Neural cell (in vitro differentiated cells): ENCODE data around the gene APBB2. TPM values are rescaled to one million over a fixed set of nuclear protein-coding genes. Genes with fewer than 3 reads are reported as not detected.

Source experiments
- H2AFZ ChIP-seq: fragments of 200-600, 300-800 bp; sonication (generic), shearing (Covaris generic); 2 replicates; pipeline ENCODE4 v1.6.0; 2014; ENCODE audit warnings: low read depth, mild to moderate bottlenecking, antibody characterized with exemption, low read length, moderate library complexity
- H3F3A ChIP-seq: fragments of 200-600 bp; shearing (Covaris generic); 2 replicates; pipeline ENCODE4 v1.6.1; 2016; ENCODE audit warnings: mild to moderate bottlenecking, moderate library complexity, mixed read lengths, antibody characterized with exemption, low read length; ENCODE audit not compliant: insufficient read depth, poor library complexity, severe bottlenecking
- H3K27ac ChIP-seq: fragments of 200-600, 300-800 bp; sonication (generic), shearing (Covaris generic); 2 replicates; pipeline ENCODE4 v1.5.1; 2014; ENCODE audit warnings: mild to moderate bottlenecking, low read length, moderate library complexity
- H3K27me3 ChIP-seq: fragments of 300-800, 200-600 bp; sonication (generic), shearing (Covaris generic); 2 replicates; pipeline ENCODE4 v1.6.0; 2014; ENCODE audit warnings: mild to moderate bottlenecking, low read depth, low read length, moderate library complexity; ENCODE audit not compliant: insufficient read depth
- H3K36me3 ChIP-seq: fragments of 300-800, 200-600 bp; sonication (generic), shearing (Covaris generic); 2 replicates; pipeline ENCODE4 v1.5.1; 2014; ENCODE audit warnings: mild to moderate bottlenecking, antibody characterized with exemption, low read length, moderate library complexity; ENCODE audit not compliant: insufficient read depth
- H3K4me2 ChIP-seq: fragments of 300-800, 200-600 bp; sonication (generic), shearing (Covaris generic); 2 replicates; pipeline ENCODE4 v1.6.0; 2014; ENCODE audit warnings: mild to moderate bottlenecking, low read length
- H3K4me3 ChIP-seq: fragments of 300-800, 200-600 bp; sonication (generic), shearing (Covaris generic); 2 replicates; pipeline ENCODE4 v1.5.1; 2014; ENCODE audit warnings: mild to moderate bottlenecking, low read length, moderate library complexity
- H3K79me2 ChIP-seq: fragments of 200-600 bp; shearing (Covaris generic); replicated peaks from 2 replicates; pipeline ENCODE4 v1.6.0; 2014; ENCODE audit warnings: mild to moderate bottlenecking, low read length, moderate library complexity; ENCODE audit not compliant: insufficient read depth
- H3K9ac ChIP-seq: fragments of 300-800, 200-600 bp; sonication (generic), shearing (Covaris generic); 2 replicates; pipeline ENCODE4 v1.6.1; 2016; ENCODE audit warnings: mild to moderate bottlenecking, low read length, mixed read lengths
- H3K9me2 ChIP-seq: fragments of 200-600 bp; shearing (Covaris generic); 2 replicates; pipeline ENCODE4 v1.6.1; 2016; ENCODE audit warnings: mild to moderate bottlenecking, low read length, mixed read lengths; ENCODE audit not compliant: insufficient read depth
- H3K9me3 ChIP-seq: fragments of 200-600, 300-800 bp; sonication (generic), shearing (Covaris generic); 2 replicates; pipeline ENCODE4 v1.6.1; 2016; ENCODE audit warnings: mild to moderate bottlenecking, mixed run types, low read length, moderate library complexity, mixed read lengths
- H4K20me1 ChIP-seq: fragments of 200-600 bp; shearing (Covaris generic); 2 replicates; pipeline ENCODE4 v1.6.1; 2016; ENCODE audit warnings: mild to moderate bottlenecking, mixed run types; ENCODE audit not compliant: insufficient read depth
- CTCF ChIP-seq: fragments of 450-650 bp; IDR thresholded peaks from 2 replicates; pipeline ENCODE4 v1.5.1; 2014; ENCODE audit warnings: antibody characterized with exemption, mild to moderate bottlenecking, moderate library complexity; ENCODE audit not compliant: poor library complexity, severe bottlenecking
- EP300 ChIP-seq: fragments of 450-650 bp; conservative IDR thresholded peaks from 2 replicates; pipeline ENCODE4 v1.6.1; 2014; ENCODE audit warnings: antibody characterized with exemption, mild to moderate bottlenecking, moderate library complexity; ENCODE audit not compliant: poor library complexity, severe bottlenecking
- EZH2 ChIP-seq: fragments of 200-600, 300-800 bp; shearing (Covaris generic), sonication (generic); IDR thresholded peaks from 2 replicates; pipeline ENCODE4 v1.6.1; 2014; ENCODE audit warnings: antibody characterized with exemption, low read length, borderline replicate concordance, mild to moderate bottlenecking; ENCODE audit not compliant: insufficient read depth, poor library complexity, severe bottlenecking
- MXI1 ChIP-seq: fragments of 450-650 bp; conservative IDR thresholded peaks from 2 replicates; pipeline ENCODE4 v1.6.1; 2014; ENCODE audit warnings: antibody characterized with exemption, mild to moderate bottlenecking; ENCODE audit not compliant: poor library complexity, severe bottlenecking
- POLR2AphosphoS5 ChIP-seq: IDR thresholded peaks from 2 replicates; pipeline ENCODE4 v1.6.1; 2012
- RAD21 ChIP-seq: fragments of 450-650 bp; conservative IDR thresholded peaks from 2 replicates; pipeline ENCODE4 v1.6.1; 2014; ENCODE audit warnings: antibody characterized with exemption, mild to moderate bottlenecking, moderate library complexity
- REST ChIP-seq: IDR thresholded peaks from 2 replicates; pipeline ENCODE4 v1.6.1; 2012; ENCODE audit warnings: borderline replicate concordance
- SMC3 ChIP-seq: fragments of 450-650 bp; conservative IDR thresholded peaks from 2 replicates; pipeline ENCODE4 v1.6.1; 2014; ENCODE audit warnings: antibody characterized with exemption, mild to moderate bottlenecking, moderate library complexity; ENCODE audit not compliant: poor library complexity
- TAF1 ChIP-seq: IDR thresholded peaks from 2 replicates; pipeline ENCODE4 v1.6.1; 2012; ENCODE audit warnings: low read depth
- polyA plus RNA-seq: library from polyadenylated mRNA; depleted of rRNA; stranded (reverse); fragments of >200 nt; gene quantifications from 2 replicates; pipeline ENCODE4 v1.2.3, GENCODE V29; 2014

The APBB2 gene
- polyA plus RNA-seq, 1 donor from 2014 or later: 41.9 TPM

- no peaks in the 10 kb centered on the region for H3K79me2 ChIP-seq
Measured at GRCh38 chr4:41106694-41107419, 107.5 kb downstream of the APBB2 start.

GRCh38 chr4:41106081-41106480 is 108.3 kb downstream of the APBB2 start:
- no peak overlapping the region for H3K4me2 ChIP-seq
- TF ChIP-seq CTCF: no peak
- no peak for TF ChIP-seq RAD21
- no peak for TF ChIP-seq SMC3
- TF ChIP-seq MXI1: no peak
- TF ChIP-seq POLR2AphosphoS5: no peak
- TF ChIP-seq TAF1: no peak
- TF ChIP-seq EP300: no peak
- no peaks in the 10 kb centered on the region for H3F3A ChIP-seq
- H4K20me1 ChIP-seq: no peaks in the 10 kb centered on the region
- no peak overlapping the region for H3K27ac ChIP-seq
- H3K79me2 ChIP-seq: no peaks in the 10 kb centered on the region
- H3K9ac ChIP-seq: no peak overlapping the region
- H3K9me2 ChIP-seq: no peaks in the 10 kb centered on the region
- H3K27me3 ChIP-seq: no peaks in the 10 kb centered on the region
- H3K9me3 ChIP-seq: no peaks in the 10 kb centered on the region
- H2AFZ ChIP-seq: no peak overlapping the region
- H3K36me3 ChIP-seq: no peaks in the 10 kb centered on the region
- no peak overlapping the region for H3K4me3 ChIP-seq

More at GRCh38 chr4:41106694-41107419, 107.5 kb downstream of the APBB2 start:
- Histone ChIP-seq H3K4me2 (no peak overlapping the region), H3K4me3 (no peak overlapping the region), H3K27ac (no peak overlapping the region), H3K9ac (no peak overlapping the region), H2AFZ (no peak overlapping the region), H3K27me3 (no peaks in the 10 kb centered on the region), H3F3A (no peaks in the 10 kb centered on the region), H3K36me3 (no peaks in the 10 kb centered on the region), H4K20me1 (no peaks in the 10 kb centered on the region), H3K9me2 (no peaks in the 10 kb centered on the region), H3K9me3 (no peaks in the 10 kb centered on the region)
- TF ChIP-seq REST: no peak
- TF ChIP-seq CTCF: no peak
- no peak for TF ChIP-seq EZH2
- TF ChIP-seq SMC3: no peak
